Liver (tissue), 9 donors: Measurements from ENCODE around the gene DAPK3. TPM values are rescaled to one million over a fixed set of nuclear protein-coding genes. Genes with fewer than 3 reads are reported as not detected.
A peak's percentile ranks its signal among the peaks of the same experiment; 100 is the strongest.

Experiments
- DNase-seq: peaks from one replicate; pipeline ENCODE4 v3.0.0-alpha.2; 2017; ENCODE audit warnings: low spot score
- H3K27ac ChIP-seq, 2 donors: one replicate each; pipeline ENCODE4 v1.7.0; 2013; ENCODE audit warnings: inconsistent platforms in 2 of 2, low read length in 2 of 2, control low read depth in 1 of 2, low read depth in 1 of 2, mild to moderate bottlenecking in 1 of 2
- H3K27me3 ChIP-seq, 4 donors: one replicate each; pipeline versions ENCODE4 v1.6.1 to v1.7.0; 2013; ENCODE audit warnings: low read length in 3 of 4, inconsistent platforms in 1 of 4, mild to moderate bottlenecking in 1 of 4, moderate library complexity in 1 of 4; ENCODE audit not compliant: control insufficient read depth in 4 of 4, insufficient read depth in 4 of 4
- H3K36me3 ChIP-seq, 4 donors: one replicate each; pipeline versions ENCODE4 v1.6.1 to v1.7.0; 2013; ENCODE audit warnings: low read length in 3 of 4, mild to moderate bottlenecking in 3 of 4, low read depth in 1 of 4, moderate library complexity in 1 of 4; ENCODE audit not compliant: control insufficient read depth in 4 of 4, insufficient read depth in 3 of 4
- H3K4me1 ChIP-seq, 4 donors: one replicate each; pipeline versions ENCODE4 v1.6.1 to v1.7.0; 2013; ENCODE audit warnings: low read length in 3 of 4, mild to moderate bottlenecking in 3 of 4, moderate library complexity in 1 of 4; ENCODE audit not compliant: control insufficient read depth in 4 of 4, insufficient read depth in 4 of 4
- H3K4me3 ChIP-seq, 3 donors: one replicate each; pipeline versions ENCODE4 v1.6.1 to v1.7.0; 2013; ENCODE audit warnings: low read length in 3 of 3, control low read depth in 1 of 3, low read depth in 1 of 3, mild to moderate bottlenecking in 1 of 3
- H3K9ac ChIP-seq, 2 donors: one replicate each; pipeline ENCODE4 v1.7.0; 2013; ENCODE audit warnings: low read length in 2 of 2, mild to moderate bottlenecking in 2 of 2, moderate library complexity in 2 of 2, control low read depth in 1 of 2, low read depth in 1 of 2
- H3K9me3 ChIP-seq, 4 donors: one replicate each; pipeline versions ENCODE4 v1.6.1 to v1.7.0; 2013; ENCODE audit warnings: low read length in 3 of 4; ENCODE audit not compliant: control insufficient read depth in 4 of 4
- EGR1 ChIP-seq, 2 donors: IDR thresholded peaks; 2 replicates each; pipeline ENCODE4 v1.6.1; 2016 to 2018; ENCODE audit warnings: antibody characterized with exemption in 2 of 2, low read depth in 2 of 2
- FOXA2 ChIP-seq: IDR thresholded peaks from 2 replicates; pipeline ENCODE4 v1.6.1; 2016; ENCODE audit warnings: antibody characterized with exemption
- GABPA ChIP-seq, 2 donors: IDR thresholded peaks in 1 of 2; conservative IDR thresholded peaks in 1 of 2; 2 replicates each; pipeline ENCODE4 v1.6.1; 2016; ENCODE audit warnings: antibody characterized with exemption in 2 of 2, mild to moderate bottlenecking in 1 of 2, moderate library complexity in 1 of 2
- HNF4A ChIP-seq, 2 donors: conservative IDR thresholded peaks; 2 replicates each; pipeline ENCODE4 v1.6.1; 2016; ENCODE audit warnings: antibody characterized with exemption in 2 of 2, mild to moderate bottlenecking in 2 of 2
- HNF4G ChIP-seq: IDR thresholded peaks from 2 replicates; pipeline ENCODE4 v1.6.1; 2016; ENCODE audit warnings: antibody characterized with exemption
- JUND ChIP-seq, 2 donors: IDR thresholded peaks; 2 replicates each; pipeline ENCODE4 v1.6.1; 2016; ENCODE audit warnings: antibody characterized with exemption in 2 of 2
- NR2F2 ChIP-seq: IDR thresholded peaks from 2 replicates; pipeline ENCODE4 v1.6.1; 2016; ENCODE audit warnings: antibody characterized with exemption
- RAD21 ChIP-seq, 2 donors: IDR thresholded peaks; 2 replicates each; pipeline ENCODE4 v1.6.1; 2016; ENCODE audit warnings: antibody characterized with exemption in 2 of 2, mild to moderate bottlenecking in 2 of 2
- RXRA ChIP-seq, 2 donors: IDR thresholded peaks; 2 replicates each; pipeline ENCODE4 v1.6.1; 2017 to 2018; ENCODE audit warnings: antibody characterized with exemption in 2 of 2, mild to moderate bottlenecking in 1 of 2
- SP1 ChIP-seq: IDR thresholded peaks from 2 replicates; pipeline ENCODE4 v1.6.1; 2018; ENCODE audit warnings: antibody characterized with exemption, mild to moderate bottlenecking
- YY1 ChIP-seq: IDR thresholded peaks from 2 replicates; pipeline ENCODE4 v1.6.1; 2016; ENCODE audit warnings: antibody characterized with exemption, mild to moderate bottlenecking
- ZBTB33 ChIP-seq: IDR thresholded peaks from 2 replicates; pipeline ENCODE4 v1.6.1; 2016; ENCODE audit warnings: antibody characterized with exemption
- WGBS: extraction: QIAGEN DNeasy Blood & Tissue Kit; methylation state at CpG from one replicate; pipeline ENCODE4 v1.1.7; 2013; 5-methylcytosine and 5-hydroxymethylcytosine counted together
- polyA plus RNA-seq, 2 donors: library from polyadenylated mRNA; stranded (reverse) in 1 of 2; unstranded in 1 of 2; fragments of 200-250 nt in 1 of 2; fragments of >200 nt in 1 of 2; fragmentation: Nextera tagmentation in 1 of 2; extraction: Ambion mirVana in 1 of 2; gene quantifications; one replicate each; pipeline versions ENCODE4 v1.2.1 to v1.2.3, GENCODE V29; 2013 to 2015
- total RNA-seq, 2 donors: library from RNA; depleted of rRNA; stranded (reverse); fragments of >200 nt; gene quantifications; one replicate each; pipeline ENCODE4 v1.2.3, GENCODE V29; 2014
- TF ChIP-seq, protein P1 (sequence below): IDR thresholded peaks from 2 replicates; pipeline ENCODE4 v1.6.1; 2016; ENCODE audit warnings: antibody characterized with exemption, mild to moderate bottlenecking
- TF ChIP-seq, protein P2 (sequence below): IDR thresholded peaks from 2 replicates; pipeline ENCODE4 v1.6.1; 2016; ENCODE audit warnings: antibody characterized with exemption
- TF ChIP-seq, protein P3 (sequence below): fragments of 150-350 bp; IDR thresholded peaks from 2 replicates; pipeline ENCODE4 v1.5.1; 2017; ENCODE audit warnings: improper control_type of control experiment, low read depth, low read length; ENCODE audit not compliant: missing input control
- donor health status: healthy.
- donor health status: healthy.
- donor health status: healthy.
- donor health status: healthy.
- donor health status: healthy.

DAPK3 gene
- total and polyA plus RNA-seq, 4 donors, result 3.0 to 29.5 (median 23.8) TPM

DNA sequence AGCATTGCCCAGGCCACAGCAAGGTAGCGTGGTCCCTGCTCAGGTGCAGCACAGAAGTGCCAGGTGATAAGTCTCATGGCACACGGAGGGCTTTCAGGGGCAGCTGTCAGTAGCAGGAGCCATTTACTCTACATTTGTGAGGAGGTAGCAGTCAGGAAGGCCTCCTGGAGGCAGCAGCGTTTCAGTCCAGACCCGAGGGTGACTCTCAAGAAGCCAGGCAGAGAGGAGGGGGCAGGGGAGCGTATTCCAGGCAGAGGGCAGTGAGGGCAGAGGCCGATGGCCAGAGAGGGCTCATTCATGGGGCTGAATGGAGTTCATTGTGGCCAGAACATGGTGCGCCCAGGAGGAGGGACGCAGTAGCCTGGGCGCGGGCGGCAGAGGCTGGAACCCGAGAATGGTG is 45.6 kb upstream of the DAPK3 start:
- H3K4me1 ChIP-seq, result peaks cover 7 to 48% (median 23%) of the 10 kb centered on the region in 4 donors
- H3K27ac ChIP-seq, result peak overlapping the region in 1 of 2 donors; percentile 38
- no peaks in the 10 kb centered on the region for H3K9me3 ChIP-seq
- peaks cover 5 to 20% (median 12%) of the 10 kb centered on the region in 4 donors for H3K36me3 ChIP-seq
- no peak overlapping the region for H3K9ac ChIP-seq
- TF ChIP-seq RXRA (IDR thresholded peaks at IDR 0.05), result peak in 1 of 2 donors; percentile 38
- TF ChIP-seq SP1, result no peak
- DNase-seq, result no peak
- no peak overlapping the region for H3K4me3 ChIP-seq
- no peaks in the 10 kb centered on the region for H3K27me3 ChIP-seq
- 74% methylated on average over 12 of the region's 12 CpGs for WGBS

DNA sequence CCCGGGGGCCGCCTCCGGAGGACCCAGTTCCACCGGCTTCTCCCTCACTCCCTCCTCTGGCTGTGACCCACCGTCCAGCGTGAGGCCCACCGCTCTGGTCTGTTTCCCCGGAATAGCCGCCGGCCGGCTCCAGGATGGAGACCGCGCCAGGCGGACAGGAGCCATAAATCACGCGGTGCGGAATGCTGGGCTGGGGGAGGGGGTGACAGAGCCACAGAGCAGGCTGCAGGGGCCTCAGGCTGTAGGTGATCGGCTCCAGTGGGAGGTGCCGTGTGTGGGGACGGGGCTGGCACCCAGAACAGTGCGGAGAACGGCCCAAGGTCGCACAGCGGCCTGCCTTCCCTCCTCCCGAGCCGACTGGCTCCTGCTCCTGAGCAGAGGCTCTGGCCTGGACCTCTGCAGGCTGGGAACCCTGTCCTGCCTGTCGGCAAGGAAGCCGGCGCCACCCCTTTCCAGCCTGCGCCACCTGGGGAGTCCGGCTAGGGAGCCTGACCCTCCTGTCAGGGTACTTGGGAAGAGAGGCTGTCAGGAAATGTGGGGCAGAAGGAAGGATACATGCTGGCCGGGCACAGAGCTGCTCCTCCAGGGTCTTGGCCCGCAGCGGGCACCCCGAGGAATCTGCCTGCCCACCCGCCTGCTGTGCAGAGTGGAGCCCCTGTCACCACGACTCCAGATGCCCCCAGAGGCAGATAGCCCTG is 45.0 kb upstream of the DAPK3 start:
- Histone ChIP-seq H3K36me3 (peaks cover 5 to 20% (median 12%) of the 10 kb centered on the region in 4 donors), H3K9ac (no peak overlapping the region)

More for the DNA sequence above, 45.0 kb upstream of the DAPK3 start:
- Histone ChIP-seq H3K4me1 (peaks cover 7 to 54% (median 28%) of the 10 kb centered on the region in 4 donors), H3K27ac (no peak overlapping the region), H3K4me3 (no peak overlapping the region), H3K27me3 (no peaks in the 10 kb centered on the region), H3K9me3 (no peaks in the 10 kb centered on the region)
- TF ChIP-seq, protein P1, sequence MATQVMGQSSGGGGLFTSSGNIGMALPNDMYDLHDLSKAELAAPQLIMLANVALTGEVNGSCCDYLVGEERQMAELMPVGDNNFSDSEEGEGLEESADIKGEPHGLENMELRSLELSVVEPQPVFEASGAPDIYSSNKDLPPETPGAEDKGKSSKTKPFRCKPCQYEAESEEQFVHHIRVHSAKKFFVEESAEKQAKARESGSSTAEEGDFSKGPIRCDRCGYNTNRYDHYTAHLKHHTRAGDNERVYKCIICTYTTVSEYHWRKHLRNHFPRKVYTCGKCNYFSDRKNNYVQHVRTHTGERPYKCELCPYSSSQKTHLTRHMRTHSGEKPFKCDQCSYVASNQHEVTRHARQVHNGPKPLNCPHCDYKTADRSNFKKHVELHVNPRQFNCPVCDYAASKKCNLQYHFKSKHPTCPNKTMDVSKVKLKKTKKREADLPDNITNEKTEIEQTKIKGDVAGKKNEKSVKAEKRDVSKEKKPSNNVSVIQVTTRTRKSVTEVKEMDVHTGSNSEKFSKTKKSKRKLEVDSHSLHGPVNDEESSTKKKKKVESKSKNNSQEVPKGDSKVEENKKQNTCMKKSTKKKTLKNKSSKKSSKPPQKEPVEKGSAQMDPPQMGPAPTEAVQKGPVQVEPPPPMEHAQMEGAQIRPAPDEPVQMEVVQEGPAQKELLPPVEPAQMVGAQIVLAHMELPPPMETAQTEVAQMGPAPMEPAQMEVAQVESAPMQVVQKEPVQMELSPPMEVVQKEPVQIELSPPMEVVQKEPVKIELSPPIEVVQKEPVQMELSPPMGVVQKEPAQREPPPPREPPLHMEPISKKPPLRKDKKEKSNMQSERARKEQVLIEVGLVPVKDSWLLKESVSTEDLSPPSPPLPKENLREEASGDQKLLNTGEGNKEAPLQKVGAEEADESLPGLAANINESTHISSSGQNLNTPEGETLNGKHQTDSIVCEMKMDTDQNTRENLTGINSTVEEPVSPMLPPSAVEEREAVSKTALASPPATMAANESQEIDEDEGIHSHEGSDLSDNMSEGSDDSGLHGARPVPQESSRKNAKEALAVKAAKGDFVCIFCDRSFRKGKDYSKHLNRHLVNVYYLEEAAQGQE, result no peak
- TF ChIP-seq SP1, result no peak
- TF ChIP-seq EGR1 (IDR thresholded peaks at IDR 0.05; ENCODE audit: low read depth in 2 of 2), result no peak
- TF ChIP-seq GABPA (IDR thresholded peaks at IDR 0.05 in 1 of 2, conservative IDR thresholded peaks at IDR 0.05 in 1 of 2), result no peak
- TF ChIP-seq RAD21 (IDR thresholded peaks at IDR 0.05), result no peak
- no peak for TF ChIP-seq JUND (IDR thresholded peaks at IDR 0.05)
- TF ChIP-seq HNF4G, result no peak
- no peak for TF ChIP-seq HNF4A (conservative IDR thresholded peaks at IDR 0.05)
- no peak for TF ChIP-seq RXRA (IDR thresholded peaks at IDR 0.05)
- TF ChIP-seq FOXA2, result no peak
- TF ChIP-seq NR2F2, result no peak
- TF ChIP-seq ZBTB33, result no peak
- TF ChIP-seq, protein P2, sequence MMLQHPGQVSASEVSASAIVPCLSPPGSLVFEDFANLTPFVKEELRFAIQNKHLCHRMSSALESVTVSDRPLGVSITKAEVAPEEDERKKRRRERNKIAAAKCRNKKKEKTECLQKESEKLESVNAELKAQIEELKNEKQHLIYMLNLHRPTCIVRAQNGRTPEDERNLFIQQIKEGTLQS, result no peak
- TF ChIP-seq, protein P3, sequence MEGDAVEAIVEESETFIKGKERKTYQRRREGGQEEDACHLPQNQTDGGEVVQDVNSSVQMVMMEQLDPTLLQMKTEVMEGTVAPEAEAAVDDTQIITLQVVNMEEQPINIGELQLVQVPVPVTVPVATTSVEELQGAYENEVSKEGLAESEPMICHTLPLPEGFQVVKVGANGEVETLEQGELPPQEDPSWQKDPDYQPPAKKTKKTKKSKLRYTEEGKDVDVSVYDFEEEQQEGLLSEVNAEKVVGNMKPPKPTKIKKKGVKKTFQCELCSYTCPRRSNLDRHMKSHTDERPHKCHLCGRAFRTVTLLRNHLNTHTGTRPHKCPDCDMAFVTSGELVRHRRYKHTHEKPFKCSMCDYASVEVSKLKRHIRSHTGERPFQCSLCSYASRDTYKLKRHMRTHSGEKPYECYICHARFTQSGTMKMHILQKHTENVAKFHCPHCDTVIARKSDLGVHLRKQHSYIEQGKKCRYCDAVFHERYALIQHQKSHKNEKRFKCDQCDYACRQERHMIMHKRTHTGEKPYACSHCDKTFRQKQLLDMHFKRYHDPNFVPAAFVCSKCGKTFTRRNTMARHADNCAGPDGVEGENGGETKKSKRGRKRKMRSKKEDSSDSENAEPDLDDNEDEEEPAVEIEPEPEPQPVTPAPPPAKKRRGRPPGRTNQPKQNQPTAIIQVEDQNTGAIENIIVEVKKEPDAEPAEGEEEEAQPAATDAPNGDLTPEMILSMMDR, result no peak
- TF ChIP-seq YY1, result no peak
- WGBS, result 80% methylated on average over 37 of the region's 37 CpGs
- DNase-seq, result no peak
